GM10847 (cell line): Measurements from ENCODE around the gene APOBEC4.

Source experiments
- POLR2A ChIP-seq: IDR thresholded peaks from 2 replicates; pipeline ENCODE4 v1.6.1; 2011; ENCODE audit not compliant: insufficient read length; ENCODE audit errors: extremely low read depth

APOBEC4 gene

GRCh38 chr1:183685112-183685713, 32.1 kb upstream of the APOBEC4 start:
- TF ChIP-seq POLR2A = no peak

GRCh38 chr1:183678819-183679218, 25.7 kb upstream of the APOBEC4 start:
- TF ChIP-seq POLR2A = no peak

GRCh38 chr1:183676586-183677189, 23.6 kb upstream of the APOBEC4 start:
- no peak for TF ChIP-seq POLR2A

GRCh38 chr1:183675883-183676585, 22.9 kb upstream of the APOBEC4 start:
- TF ChIP-seq POLR2A = no peak

GRCh38 chr1:183675381-183675780, 22.3 kb upstream of the APOBEC4 start:
- TF ChIP-seq POLR2A = no peak

- no peak for TF ChIP-seq POLR2A
These were observed 21.8 kb upstream of the APOBEC4 start for GRCh38 chr1:183674886-183675285.

- no peak for TF ChIP-seq POLR2A
These were observed 21.2 kb upstream of the APOBEC4 start for GRCh38 chr1:183674339-183674738.

GRCh38 chr1:183673605-183674323, 20.6 kb upstream of the APOBEC4 start:
- no peak for TF ChIP-seq POLR2A

- TF ChIP-seq POLR2A = no peak
These were observed 17.1 kb upstream of the APOBEC4 start for GRCh38 chr1:183670169-183670568.

- TF ChIP-seq POLR2A = no peak
These were observed 3.2 kb upstream of the APOBEC4 start for GRCh38 chr1:183656355-183656754.

- TF ChIP-seq POLR2A = no peak
These were observed 2.5 kb upstream of the APOBEC4 start for GRCh38 chr1:183655562-183656075.

GRCh38 chr1:183654706-183655105, 1.6 kb upstream of the APOBEC4 start:
- no peak for TF ChIP-seq POLR2A

GRCh38 chr1:183653876-183654451, 848 bp upstream of the APOBEC4 start:
- no peak for TF ChIP-seq POLR2A

- TF ChIP-seq POLR2A = no peak
These were observed 312 bp upstream of the APOBEC4 start for GRCh38 chr1:183653462-183653794.

GRCh38 chr1:183652107-183652506, 1.0 kb downstream of the APOBEC4 start:
- TF ChIP-seq POLR2A = no peak
